Esophagus squamous epithelium (tissue), 5 donors: ENCODE data around the gene LRCH4. TPM values are rescaled to one million over a fixed set of nuclear protein-coding genes. Genes with fewer than 3 reads are reported as not detected.

ENCODE experiments used
- DNase-seq: peaks from one replicate; lab custom pipeline; 2025; lab: John Stamatoyannopoulos, UW
- H3K27ac ChIP-seq, 4 donors: fragments of 200-600 bp; sonication (generic); one replicate each; pipeline ENCODE4 v1.5.1; 2016 to 2019; ENCODE audit warnings: mild to moderate bottlenecking in 1 of 4
- H3K27me3 ChIP-seq, 4 donors: fragments of 200-600 bp; sonication (generic); 1 replicate in 3 of 4; 2 replicates in 1 of 4; pipeline versions ENCODE4 v1.5.1 to v1.6.0; 2017 to 2021; ENCODE audit warnings: antibody characterized with exemption in 1 of 4
- H3K36me3 ChIP-seq, 3 donors: fragments of 200-600 bp; sonication (generic); one replicate each; pipeline ENCODE4 v1.5.1; 2016 to 2019
- H3K4me1 ChIP-seq, 3 donors: fragments of 200-600 bp; sonication (generic); one replicate each; pipeline ENCODE4 v1.5.1; 2017 to 2019
- H3K4me3 ChIP-seq, 4 donors: fragments of 200-600 bp; sonication (generic); 1 replicate in 3 of 4; 2 replicates in 1 of 4; pipeline ENCODE4 v1.5.1; 2016 to 2019; ENCODE audit warnings: mild to moderate bottlenecking in 2 of 4, moderate library complexity in 1 of 4
- H3K9me3 ChIP-seq, 3 donors: fragments of 200-600 bp; sonication (generic); one replicate each; pipeline ENCODE4 v1.5.1; 2016 to 2019
- POLR2A ChIP-seq, 4 donors: fragments of 450-650 bp; IDR thresholded peaks; one replicate each; pipeline ENCODE4 v1.6.1; 2017; ENCODE audit warnings: antibody characterized with exemption in 4 of 4, mild to moderate bottlenecking in 4 of 4, moderate library complexity in 3 of 4
- WGBS, 2 donors: methylation state at CpG; one replicate each; pipeline ENCODE4 v1.1.5; 2018; 5-methylcytosine and 5-hydroxymethylcytosine counted together
- intact Hi-C: fragments of 100-400 bp; cut with DNase I; formaldehyde crosslinking; loops from one replicate; pipeline ENCODE4 v1.15.0; 2022
- total RNA-seq, 4 donors: library from RNA; depleted of rRNA; stranded (reverse); fragments of >200 nt; gene quantifications; one replicate each; pipeline ENCODE4 v1.1.0, GENCODE V29; 2016
- TF ChIP-seq, protein P1 (sequence below), 6 experiments: fragments of 450-650 bp in 4 of 6; fragments of 200-600 bp in 2 of 6; sonication (generic) in 2 of 6; IDR thresholded peaks; one replicate each; pipeline ENCODE4 v1.5.1; 2016 to 2019; ENCODE audit warnings: antibody characterized with exemption in 6 of 6, mild to moderate bottlenecking in 4 of 6, moderate library complexity in 4 of 6
- donor health status: DM: yes; HTN: yes; CAD: no.

The LRCH4 gene
- total RNA-seq, 4 donors from 2014 or later: 50.1 to 84.0 (median 70.4) TPM

GRCh38 chr7:100612730-100613390 lies 26.9 kb upstream of the LRCH4 start:
- DNase-seq: no peak
- Histone ChIP-seq H3K9me3 (no peaks in the 10 kb centered on the region), H3K27ac (peak overlapping the region; percentile 88 to 97 (median 92)), H3K27me3 (no peaks in the 10 kb centered on the region), H3K36me3 (peaks cover 0 to 19% (median 0%) of the 10 kb centered on the region in 3 donors), H3K4me3 (peak overlapping the region; percentile 56 to 90 (median 76)), H3K4me1 (peaks cover 8 to 21% (median 12%) of the 10 kb centered on the region in 3 donors)
- 0% methylated on average over 3 to 4 of the region's 29 CpGs for WGBS, 2 donors
- no peak for TF ChIP-seq POLR2A (IDR thresholded peaks at IDR 0.05)
- TF ChIP-seq, protein P1, sequence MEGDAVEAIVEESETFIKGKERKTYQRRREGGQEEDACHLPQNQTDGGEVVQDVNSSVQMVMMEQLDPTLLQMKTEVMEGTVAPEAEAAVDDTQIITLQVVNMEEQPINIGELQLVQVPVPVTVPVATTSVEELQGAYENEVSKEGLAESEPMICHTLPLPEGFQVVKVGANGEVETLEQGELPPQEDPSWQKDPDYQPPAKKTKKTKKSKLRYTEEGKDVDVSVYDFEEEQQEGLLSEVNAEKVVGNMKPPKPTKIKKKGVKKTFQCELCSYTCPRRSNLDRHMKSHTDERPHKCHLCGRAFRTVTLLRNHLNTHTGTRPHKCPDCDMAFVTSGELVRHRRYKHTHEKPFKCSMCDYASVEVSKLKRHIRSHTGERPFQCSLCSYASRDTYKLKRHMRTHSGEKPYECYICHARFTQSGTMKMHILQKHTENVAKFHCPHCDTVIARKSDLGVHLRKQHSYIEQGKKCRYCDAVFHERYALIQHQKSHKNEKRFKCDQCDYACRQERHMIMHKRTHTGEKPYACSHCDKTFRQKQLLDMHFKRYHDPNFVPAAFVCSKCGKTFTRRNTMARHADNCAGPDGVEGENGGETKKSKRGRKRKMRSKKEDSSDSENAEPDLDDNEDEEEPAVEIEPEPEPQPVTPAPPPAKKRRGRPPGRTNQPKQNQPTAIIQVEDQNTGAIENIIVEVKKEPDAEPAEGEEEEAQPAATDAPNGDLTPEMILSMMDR (IDR thresholded peaks at IDR 0.05): peak in 1 of 6 experiments; percentile 3
- intact Hi-C loops: no loop called here

DNA sequence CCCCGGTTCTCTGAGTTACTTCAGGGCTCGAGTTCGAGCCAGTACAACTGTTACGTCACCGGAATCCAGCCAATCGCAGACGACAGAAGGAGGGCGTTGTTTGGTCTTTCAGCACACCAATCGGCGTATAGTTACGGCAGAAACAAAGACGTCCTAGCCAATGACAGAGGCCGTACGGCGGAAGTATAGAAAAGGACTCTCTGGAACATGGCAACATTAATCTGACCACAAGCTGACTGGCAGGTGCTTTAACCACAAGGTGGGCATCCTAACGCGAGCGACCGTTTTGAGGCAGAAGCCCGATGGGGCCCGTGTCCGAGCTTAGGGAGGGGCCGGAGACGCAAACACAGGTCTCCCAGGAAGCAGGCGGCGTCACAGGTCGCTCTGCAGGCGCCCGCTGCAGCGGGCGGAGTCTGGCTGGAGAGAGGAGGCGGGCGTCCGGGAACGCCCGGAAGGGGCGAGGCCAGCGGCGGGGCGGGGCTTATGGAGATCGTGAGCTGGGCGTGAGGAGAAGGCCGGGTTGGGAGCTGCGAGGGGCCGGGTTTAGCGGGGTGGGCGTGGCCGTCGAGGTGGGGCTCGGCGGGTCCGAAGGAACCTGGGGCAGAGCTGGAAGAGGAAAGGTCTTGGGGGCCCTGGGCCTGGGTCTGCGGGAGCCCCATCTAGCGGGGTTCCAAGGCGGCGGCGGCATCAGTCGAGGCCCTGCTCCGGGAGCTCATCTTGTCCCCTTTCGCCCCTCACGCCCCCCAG lies 26.2 kb upstream of the LRCH4 start, which contains the start of gene MOSPD3:
Gene MOSPD3, plus strand, starts transcription at position 558 of the 747 bp plus-strand sequence. CDS start 252 bp downstream, outside the sequence.
- DNase-seq: peak; percentile 87
- peak within 1 kb of the TSS; percentile 88 to 97 (median 92) for H3K27ac ChIP-seq
- H3K36me3 ChIP-seq: peaks cover 0 to 19% (median 0%) of the 10 kb centered on the region in 3 donors
- H3K27me3 ChIP-seq: no peaks in the 10 kb centered on the region
- peaks cover 8 to 21% (median 12%) of the 10 kb centered on the region in 3 donors for H3K4me1 ChIP-seq
- WGBS, 2 donors: 0% methylated on average over 7 to 12 of the region's 61 CpGs
- TF ChIP-seq, protein P1 (IDR thresholded peaks at IDR 0.05): peak in 3 of 6 experiments; percentile 26 to 29 (median 28)
- TF ChIP-seq POLR2A (IDR thresholded peaks at IDR 0.05): peak in 3 of 4 donors; percentile 65 to 82 (median 79)
- no peaks in the 10 kb centered on the region for H3K9me3 ChIP-seq
- H3K4me3 ChIP-seq: peak within 1 kb of the TSS; percentile 56 to 90 (median 76)
- intact Hi-C loops: no loop called here

GRCh38 chr7:100609958-100610357 lies 24.0 kb upstream of the LRCH4 start:
- WGBS, 2 donors: 87 to 93% methylated on average over 4 to 5 of the region's 5 CpGs

DNA sequence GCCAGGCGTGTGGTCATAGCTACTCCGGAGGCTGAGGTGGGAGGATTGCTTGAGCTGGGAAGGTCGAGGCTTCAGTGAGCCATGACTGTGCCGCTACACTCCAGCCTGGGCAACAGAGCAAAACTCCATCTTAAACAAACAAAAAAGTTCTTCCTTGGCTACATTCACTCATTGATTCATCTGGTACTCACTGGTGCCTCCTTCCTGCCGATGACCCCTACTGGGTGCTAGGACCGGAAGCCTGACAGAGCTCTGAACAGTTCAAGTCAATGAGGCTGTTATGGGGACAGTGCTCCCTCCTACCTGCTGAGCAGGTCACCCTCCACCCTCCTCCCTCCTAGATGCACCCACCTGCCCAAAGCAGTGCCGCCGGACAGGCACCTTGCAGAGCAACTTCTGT lies 21.2 kb upstream of the LRCH4 start:
- 67 to 87% methylated on average over 8 of the region's 8 CpGs for WGBS, 2 donors
- no peak for DNase-seq
- no peaks in the 10 kb centered on the region for H3K36me3 ChIP-seq
- H3K4me1 ChIP-seq: peaks cover 19 to 45% (median 26%) of the 10 kb centered on the region in 3 donors
- intact Hi-C loops: no loop called here
- H3K27me3 ChIP-seq: no peaks in the 10 kb centered on the region
- H3K4me3 ChIP-seq: no peak overlapping the region
- TF ChIP-seq, protein P1 (IDR thresholded peaks at IDR 0.05): no peak
- TF ChIP-seq POLR2A (IDR thresholded peaks at IDR 0.05): no peak
- no peak overlapping the region for H3K27ac ChIP-seq
- H3K9me3 ChIP-seq: no peaks in the 10 kb centered on the region

More at GRCh38 chr7:100609958-100610357, 24.0 kb upstream of the LRCH4 start:
- DNase-seq: no peak
- H3K36me3 ChIP-seq: peaks cover 0 to 6% (median 0%) of the 10 kb centered on the region in 3 donors
- no peaks in the 10 kb centered on the region for H3K9me3 ChIP-seq
- TF ChIP-seq, protein P1 (IDR thresholded peaks at IDR 0.05): no peak
- no peaks in the 10 kb centered on the region for H3K27me3 ChIP-seq
- H3K4me3 ChIP-seq: no peak overlapping the region
- intact Hi-C loops: no loop called here
- H3K4me1 ChIP-seq: peaks cover 15 to 33% (median 17%) of the 10 kb centered on the region in 3 donors
- H3K27ac ChIP-seq: no peak overlapping the region
